Breast epithelium (tissue), 3 donors: Measurements from ENCODE around the gene PCSK1N.
"Not testable (repeated sequence)": the region's sequence is repeated elsewhere in the genome, so short reads cannot be mapped to it uniquely, and the experiment has no call there.

Experiments
- CTCF ChIP-seq, 3 donors: fragments of 450-650 bp; IDR thresholded peaks; one replicate each; pipeline ENCODE4 v1.5.1; 2016 to 2017; ENCODE audit warnings: antibody characterized with exemption in 3 of 3, mild to moderate bottlenecking in 3 of 3, moderate library complexity in 3 of 3
- POLR2A ChIP-seq: fragments of 450-650 bp; IDR thresholded peaks from one replicate; pipeline ENCODE4 v1.6.1; 2016; ENCODE audit warnings: antibody characterized with exemption, mild to moderate bottlenecking, moderate library complexity
- POLR2AphosphoS5 ChIP-seq, 3 donors: sonication (generic); formaldehyde crosslinking; IDR thresholded peaks; one replicate each; pipeline ENCODE4 v1.6.1; 2017; ENCODE audit warnings: antibody characterized with exemption in 3 of 3

- TF ChIP-seq CTCF (IDR thresholded peaks at IDR 0.05); POLR2AphosphoS5 (IDR thresholded peaks at IDR 0.05); POLR2A: not testable (repeated sequence)
These were observed 16.0 kb downstream of the PCSK1N start for GRCh38 chrX:48819394-48819793.
